Measurements from ENCODE around the gene TMEM94. TPM values are rescaled to one million over a fixed set of nuclear protein-coding genes. Genes with fewer than 3 reads are reported as not detected.
A peak's percentile ranks its signal among the peaks of the same experiment; 100 is the strongest.

The TMEM94 gene
- total RNA-seq, 1 experiment from 2014 or later, result 61.4 TPM

GRCh38 chr17:75506134-75506533 is 49.7 kb downstream of the TMEM94 start:
- H3K4ac ChIP-seq (ENCODE audit: low read depth, low read length), result no peak overlapping the region
- H4K91ac ChIP-seq (ENCODE audit: insufficient read length, low read depth, low read length), result no peak overlapping the region
- H2BK120ac ChIP-seq (ENCODE audit: low read depth, low read length, poor library complexity, severe bottlenecking), result no peak overlapping the region
- no peak overlapping the region for H2AK5ac ChIP-seq (ENCODE audit: insufficient read length, low read length)
- H4K8ac ChIP-seq (replicated peaks; ENCODE audit: insufficient read length, low read depth, low read length), result no peak overlapping the region
- H3K79me1 ChIP-seq (ENCODE audit: insufficient read depth, low read depth, low read length, poor library complexity, severe bottlenecking), result no peaks in the 10 kb centered on the region
- no peaks in the 10 kb centered on the region for H3K9me3 ChIP-seq (ENCODE audit: control insufficient read depth, low read depth, low read length)
- no peak for DNase-seq
- no peak overlapping the region for H2BK15ac ChIP-seq (ENCODE audit: low read depth, low read length)
- H3K27ac ChIP-seq (ENCODE audit: insufficient read length, low read depth, low read length), result no peak overlapping the region
- no peak overlapping the region for H3K23ac ChIP-seq (ENCODE audit: insufficient read length, low read depth, low read length)
- Mint-ChIP-seq H3K27me3 (ENCODE audit: low read depth) (no peaks in the 10 kb centered on the region), H3K4me3 (no peak overlapping the region), H3K4me1 (no peaks in the 10 kb centered on the region), H3K9me3 (no peaks in the 10 kb centered on the region), H3K36me3 (ENCODE audit: insufficient read depth in 1 of 3, low read depth in 3 of 3) (peaks cover 0 to 37% (median 23%) of the 10 kb centered on the region in 3 experiments; a peak in 5 of 7 replicates), H3K27ac (peak overlapping the region in 1 of 3 experiments; percentile 59; a peak in 1 of 7 replicates)
- H2BK12ac ChIP-seq (ENCODE audit: insufficient read length, low read depth, low read length), result no peak overlapping the region
- WGBS (ENCODE audit: extremely low coverage, insufficient read length, low lambda C conversion rate), result no CpG with 5 or more reads among the region's 21 CpGs
- H4K20me1 ChIP-seq (ENCODE audit: control insufficient read depth, insufficient read depth, insufficient read length), result no peaks in the 10 kb centered on the region
- TF ChIP-seq, protein P1, sequence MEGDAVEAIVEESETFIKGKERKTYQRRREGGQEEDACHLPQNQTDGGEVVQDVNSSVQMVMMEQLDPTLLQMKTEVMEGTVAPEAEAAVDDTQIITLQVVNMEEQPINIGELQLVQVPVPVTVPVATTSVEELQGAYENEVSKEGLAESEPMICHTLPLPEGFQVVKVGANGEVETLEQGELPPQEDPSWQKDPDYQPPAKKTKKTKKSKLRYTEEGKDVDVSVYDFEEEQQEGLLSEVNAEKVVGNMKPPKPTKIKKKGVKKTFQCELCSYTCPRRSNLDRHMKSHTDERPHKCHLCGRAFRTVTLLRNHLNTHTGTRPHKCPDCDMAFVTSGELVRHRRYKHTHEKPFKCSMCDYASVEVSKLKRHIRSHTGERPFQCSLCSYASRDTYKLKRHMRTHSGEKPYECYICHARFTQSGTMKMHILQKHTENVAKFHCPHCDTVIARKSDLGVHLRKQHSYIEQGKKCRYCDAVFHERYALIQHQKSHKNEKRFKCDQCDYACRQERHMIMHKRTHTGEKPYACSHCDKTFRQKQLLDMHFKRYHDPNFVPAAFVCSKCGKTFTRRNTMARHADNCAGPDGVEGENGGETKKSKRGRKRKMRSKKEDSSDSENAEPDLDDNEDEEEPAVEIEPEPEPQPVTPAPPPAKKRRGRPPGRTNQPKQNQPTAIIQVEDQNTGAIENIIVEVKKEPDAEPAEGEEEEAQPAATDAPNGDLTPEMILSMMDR (conservative IDR thresholded peaks at IDR 0.05), result no peak
- H3T11ph ChIP-seq (ENCODE audit: low read length), result no peak overlapping the region
- H2BK5ac ChIP-seq (ENCODE audit: insufficient read length, low read length), result no peak overlapping the region
- H3K56ac ChIP-seq (ENCODE audit: insufficient read length, low read depth, low read length), result no peak overlapping the region
- H3K4me1 ChIP-seq (ENCODE audit: insufficient read depth, low read length), result no peaks in the 10 kb centered on the region
- no peaks in the 10 kb centered on the region for H3K23me2 ChIP-seq (ENCODE audit: insufficient read length, low read depth, low read length, poor library complexity, severe bottlenecking)
- H3K9ac ChIP-seq (ENCODE audit: extremely low read depth, insufficient read length, low read length), result no peak overlapping the region
- no peak overlapping the region for H4K5ac ChIP-seq (ENCODE audit: insufficient read length, low read depth, low read length)
- H2AFZ ChIP-seq (ENCODE audit: low read length), result no peak overlapping the region
- H3K14ac ChIP-seq (ENCODE audit: insufficient read depth, low read length), result no peak overlapping the region
- no peaks in the 10 kb centered on the region for H3K79me2 ChIP-seq (ENCODE audit: insufficient read depth, low read length)
- H3K27me3 ChIP-seq (ENCODE audit: insufficient read depth, low read length), result no peaks in the 10 kb centered on the region
- H3K4me2 ChIP-seq (ENCODE audit: insufficient read depth, insufficient read length, low read length), result no peak overlapping the region
- H2BK20ac ChIP-seq (ENCODE audit: low read depth, low read length, poor library complexity, severe bottlenecking), result no peak overlapping the region
- H3K18ac ChIP-seq (ENCODE audit: insufficient read length, low read depth, low read length), result no peak overlapping the region
